ENCODE results near the gene ENOX1.

Gene ENOX1

DNA sequence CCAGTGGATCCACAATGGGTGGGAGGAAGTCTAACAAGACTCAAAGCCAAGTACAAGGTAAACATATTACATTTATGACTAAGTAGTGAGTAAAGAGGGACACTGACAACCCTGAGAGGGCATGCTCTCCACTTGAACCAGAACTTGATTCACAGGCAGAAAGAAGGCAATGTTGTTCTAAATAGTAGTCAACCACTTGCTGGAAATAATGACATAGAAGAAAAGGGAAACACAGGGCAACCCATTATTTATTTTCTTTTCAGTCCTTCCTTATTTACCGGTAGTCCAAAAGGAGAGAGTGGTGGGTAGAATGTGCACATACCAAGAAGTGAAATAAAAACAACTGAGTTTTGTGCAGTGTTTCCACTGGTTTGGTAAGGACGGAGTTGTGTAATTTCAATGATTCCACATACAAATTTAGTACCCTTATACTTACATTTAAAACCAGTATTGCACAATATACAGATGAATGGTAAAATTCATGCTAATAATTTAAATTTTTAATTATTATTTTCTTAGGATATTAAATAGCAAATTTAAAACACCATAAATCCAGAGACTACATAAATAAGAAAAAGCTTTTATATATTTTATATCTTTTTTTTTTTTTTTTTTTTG, 65.9 kb downstream of the ENOX1 start:
- H3K9ac ChIP-seq (ENCODE audit: low read length): no peak overlapping the region
- H3K4me1 ChIP-seq (ENCODE audit: low read length): no peaks in the 10 kb centered on the region

DNA sequence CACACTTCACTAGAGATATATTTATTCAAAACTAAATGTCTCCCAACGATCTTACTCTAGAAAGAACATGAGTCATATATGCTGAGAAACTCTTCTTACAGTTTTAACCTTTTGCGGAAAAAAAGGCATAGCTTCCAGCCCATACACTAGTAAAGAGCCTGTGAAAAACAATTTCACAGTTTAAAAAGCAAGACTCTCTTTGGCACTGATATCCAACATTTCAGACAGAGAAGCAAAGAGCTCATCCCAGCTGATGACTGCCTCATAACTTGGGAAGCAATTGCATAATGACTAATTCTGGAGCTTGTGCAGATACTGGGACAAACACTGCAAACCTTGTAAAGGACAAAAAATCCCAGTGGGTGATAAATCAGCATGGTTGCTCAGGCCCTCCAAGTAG, 88.0 kb downstream of the ENOX1 start:
- H3K4me1 ChIP-seq (ENCODE audit: low read length): no peaks in the 10 kb centered on the region
- no peak overlapping the region for H3K9ac ChIP-seq (ENCODE audit: low read length)
- no peaks in the 10 kb centered on the region for H3K27me3 ChIP-seq (ENCODE audit: low read depth, low read length)
- H3K79me2 ChIP-seq (ENCODE audit: low read length): no peaks in the 10 kb centered on the region
- no peaks in the 10 kb centered on the region for H3K9me3 ChIP-seq (ENCODE audit: insufficient read depth, low read length)
- H3K27ac ChIP-seq (ENCODE audit: low read length): no peak overlapping the region
- H3K4me2 ChIP-seq (ENCODE audit: low read length): no peak overlapping the region
- TF ChIP-seq, protein P1, sequence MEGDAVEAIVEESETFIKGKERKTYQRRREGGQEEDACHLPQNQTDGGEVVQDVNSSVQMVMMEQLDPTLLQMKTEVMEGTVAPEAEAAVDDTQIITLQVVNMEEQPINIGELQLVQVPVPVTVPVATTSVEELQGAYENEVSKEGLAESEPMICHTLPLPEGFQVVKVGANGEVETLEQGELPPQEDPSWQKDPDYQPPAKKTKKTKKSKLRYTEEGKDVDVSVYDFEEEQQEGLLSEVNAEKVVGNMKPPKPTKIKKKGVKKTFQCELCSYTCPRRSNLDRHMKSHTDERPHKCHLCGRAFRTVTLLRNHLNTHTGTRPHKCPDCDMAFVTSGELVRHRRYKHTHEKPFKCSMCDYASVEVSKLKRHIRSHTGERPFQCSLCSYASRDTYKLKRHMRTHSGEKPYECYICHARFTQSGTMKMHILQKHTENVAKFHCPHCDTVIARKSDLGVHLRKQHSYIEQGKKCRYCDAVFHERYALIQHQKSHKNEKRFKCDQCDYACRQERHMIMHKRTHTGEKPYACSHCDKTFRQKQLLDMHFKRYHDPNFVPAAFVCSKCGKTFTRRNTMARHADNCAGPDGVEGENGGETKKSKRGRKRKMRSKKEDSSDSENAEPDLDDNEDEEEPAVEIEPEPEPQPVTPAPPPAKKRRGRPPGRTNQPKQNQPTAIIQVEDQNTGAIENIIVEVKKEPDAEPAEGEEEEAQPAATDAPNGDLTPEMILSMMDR (IDR thresholded peaks at IDR 0.05; ENCODE audit: low read depth, low read length): no peak
- TF ChIP-seq EZH2phosphoT487 (IDR thresholded peaks at IDR 0.05; ENCODE audit: low read depth): no peak
- no peaks in the 10 kb centered on the region for H3K36me3 ChIP-seq (replicated peaks; ENCODE audit: low read depth, low read length)
- H2AFZ ChIP-seq (ENCODE audit: low read depth, low read length): no peak overlapping the region
- no peak overlapping the region for H3K4me3 ChIP-seq (ENCODE audit: low read length)
- no peaks in the 10 kb centered on the region for H4K20me1 ChIP-seq (ENCODE audit: insufficient read depth, low read length)

More for the DNA sequence above, 65.9 kb downstream of the ENOX1 start:
- H3K27ac ChIP-seq (ENCODE audit: low read length): no peak overlapping the region
- no peak overlapping the region for H2AFZ ChIP-seq (ENCODE audit: low read depth, low read length)
- H3K4me2 ChIP-seq (ENCODE audit: low read length): no peak overlapping the region
- no peak overlapping the region for H3K4me3 ChIP-seq (ENCODE audit: low read length)
- no peaks in the 10 kb centered on the region for H3K9me3 ChIP-seq (ENCODE audit: insufficient read depth, low read length)
- H3K27me3 ChIP-seq (ENCODE audit: low read depth, low read length): peaks cover 5% of the 10 kb centered on the region; the same call in 1 of the 2 replicates
- no peak for TF ChIP-seq EZH2phosphoT487 (IDR thresholded peaks at IDR 0.05; ENCODE audit: low read depth)
- TF ChIP-seq, protein P1 (IDR thresholded peaks at IDR 0.05; ENCODE audit: low read depth, low read length): no peak
- H3K36me3 ChIP-seq (replicated peaks; ENCODE audit: low read depth, low read length): no peaks in the 10 kb centered on the region
- H3K79me2 ChIP-seq (ENCODE audit: low read length): no peaks in the 10 kb centered on the region
- H4K20me1 ChIP-seq (ENCODE audit: insufficient read depth, low read length): no peaks in the 10 kb centered on the region

DNA sequence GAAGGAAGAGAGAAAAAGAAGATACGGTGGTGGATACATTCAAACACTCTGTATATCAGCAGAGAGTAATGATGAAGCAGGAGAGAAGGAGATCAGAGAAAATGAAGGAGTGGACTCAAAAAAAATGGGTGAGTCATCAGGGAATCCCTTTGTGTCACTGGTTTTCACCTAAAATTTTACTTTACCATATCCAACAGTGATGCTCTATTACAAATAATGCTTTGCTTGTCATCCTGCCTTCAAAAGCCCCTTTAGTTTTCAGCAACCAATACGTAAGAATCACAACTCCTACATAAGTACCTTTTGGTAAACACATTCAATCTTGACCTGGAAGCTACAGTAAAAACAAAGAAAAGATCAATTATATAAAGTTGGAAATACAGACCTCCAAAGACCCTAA, 88.8 kb downstream of the ENOX1 start:
- H3K9me3 ChIP-seq (ENCODE audit: insufficient read depth, low read length): no peaks in the 10 kb centered on the region
- H3K79me2 ChIP-seq (ENCODE audit: low read length): no peaks in the 10 kb centered on the region
- H4K20me1 ChIP-seq (ENCODE audit: insufficient read depth, low read length): no peaks in the 10 kb centered on the region
- no peak overlapping the region for H3K4me2 ChIP-seq (ENCODE audit: low read length)
- no peak overlapping the region for H3K4me3 ChIP-seq (ENCODE audit: low read length)
- no peaks in the 10 kb centered on the region for H3K36me3 ChIP-seq (replicated peaks; ENCODE audit: low read depth, low read length)
- H3K27me3 ChIP-seq (ENCODE audit: low read depth, low read length): no peaks in the 10 kb centered on the region
- H3K4me1 ChIP-seq (ENCODE audit: low read length): no peaks in the 10 kb centered on the region
- TF ChIP-seq EZH2phosphoT487 (IDR thresholded peaks at IDR 0.05; ENCODE audit: low read depth): no peak
- TF ChIP-seq, protein P1 (IDR thresholded peaks at IDR 0.05; ENCODE audit: low read depth, low read length): no peak
- no peak overlapping the region for H3K27ac ChIP-seq (ENCODE audit: low read length)
- H3K9ac ChIP-seq (ENCODE audit: low read length): no peak overlapping the region
- H2AFZ ChIP-seq (ENCODE audit: low read depth, low read length): no peak overlapping the region

DNA sequence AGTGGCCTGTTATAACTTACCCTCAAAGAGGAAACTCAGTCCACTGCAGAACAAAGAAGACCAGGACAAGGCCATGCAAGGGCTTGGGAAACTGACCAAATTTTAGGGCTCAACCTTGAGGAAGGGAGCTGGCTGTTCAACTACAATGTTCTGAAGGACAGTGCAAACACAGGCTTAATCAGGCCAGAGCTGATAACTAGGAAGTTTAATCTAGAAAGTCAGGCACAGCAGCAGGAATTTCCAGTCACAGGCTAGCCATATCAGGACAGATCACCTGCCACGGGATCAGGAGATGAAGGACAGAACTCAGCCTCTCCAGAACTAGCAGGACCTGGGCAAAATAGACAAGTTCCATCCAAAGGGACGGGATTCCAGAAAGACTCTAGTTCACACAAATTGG, 89.4 kb downstream of the ENOX1 start:
- TF ChIP-seq EZH2phosphoT487 (IDR thresholded peaks at IDR 0.05; ENCODE audit: low read depth): no peak
- TF ChIP-seq, protein P1 (IDR thresholded peaks at IDR 0.05; ENCODE audit: low read depth, low read length): no peak
- H4K20me1 ChIP-seq (ENCODE audit: insufficient read depth, low read length): no peaks in the 10 kb centered on the region

More for the DNA sequence above, 89.4 kb downstream of the ENOX1 start:
- H3K36me3 ChIP-seq (replicated peaks; ENCODE audit: low read depth, low read length): no peaks in the 10 kb centered on the region
- no peaks in the 10 kb centered on the region for H3K4me1 ChIP-seq (ENCODE audit: low read length)
- H3K9me3 ChIP-seq (ENCODE audit: insufficient read depth, low read length): no peaks in the 10 kb centered on the region
- H3K27me3 ChIP-seq (ENCODE audit: low read depth, low read length): no peaks in the 10 kb centered on the region
- no peak overlapping the region for H3K27ac ChIP-seq (ENCODE audit: low read length)
- no peak overlapping the region for H2AFZ ChIP-seq (ENCODE audit: low read depth, low read length)
- H3K79me2 ChIP-seq (ENCODE audit: low read length): no peaks in the 10 kb centered on the region
- H3K9ac ChIP-seq (ENCODE audit: low read length): no peak overlapping the region
- no peak overlapping the region for H3K4me3 ChIP-seq (ENCODE audit: low read length)
- H3K4me2 ChIP-seq (ENCODE audit: low read length): no peak overlapping the region
